ENCODE results near the gene NTN1.

The NTN1 gene

DNA sequence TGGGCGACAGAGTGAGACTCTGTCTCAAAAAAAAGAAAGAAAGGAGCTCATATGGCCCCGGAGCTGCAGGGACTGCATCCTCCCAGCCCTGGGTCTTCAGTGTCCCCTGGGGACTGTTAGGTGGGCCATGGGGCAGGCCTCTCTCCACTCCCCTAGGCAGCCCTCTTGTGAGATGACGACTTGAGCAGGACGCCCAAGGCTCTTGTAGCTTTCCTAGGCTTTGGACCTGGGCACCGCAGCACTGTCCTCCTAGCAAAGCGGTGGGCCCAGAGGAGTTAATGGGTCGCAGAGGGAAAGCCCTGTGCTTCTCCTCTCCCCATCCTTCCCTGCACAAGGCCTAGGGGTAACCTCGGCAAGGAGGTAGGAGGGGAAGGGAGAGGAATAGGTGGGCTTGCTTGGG, 202.2 kb downstream of the NTN1 start:
- Histone ChIP-seq H3K36me3 (ENCODE audit: low read length) (no peaks in the 10 kb centered on the region), H3K9me2 (replicated peaks; ENCODE audit: insufficient read depth, low read length) (no peaks in the 10 kb centered on the region), H3K27ac (ENCODE audit: low read depth, low read length) (no peak overlapping the region), H4K20me1 (ENCODE audit: low read depth, low read length) (no peaks in the 10 kb centered on the region), H3K9ac (ENCODE audit: low read length) (no peak overlapping the region), H3K4me3 (ENCODE audit: insufficient read depth, low read length, poor library complexity, severe bottlenecking) (no peak overlapping the region), H3F3A (ENCODE audit: insufficient read depth) (no peaks in the 10 kb centered on the region), H3K9me3 (ENCODE audit: insufficient read depth, low read length) (no peaks in the 10 kb centered on the region), H3K4me2 (ENCODE audit: low read depth, low read length, poor library complexity, severe bottlenecking) (no peak overlapping the region), H2AFZ (ENCODE audit: low read depth, low read length, severe bottlenecking) (no peak overlapping the region), H3K27me3 (ENCODE audit: low read length) (no peaks in the 10 kb centered on the region), H3K79me2 (ENCODE audit: insufficient read depth, low read length) (no peaks in the 10 kb centered on the region)
- TF ChIP-seq, protein P1, sequence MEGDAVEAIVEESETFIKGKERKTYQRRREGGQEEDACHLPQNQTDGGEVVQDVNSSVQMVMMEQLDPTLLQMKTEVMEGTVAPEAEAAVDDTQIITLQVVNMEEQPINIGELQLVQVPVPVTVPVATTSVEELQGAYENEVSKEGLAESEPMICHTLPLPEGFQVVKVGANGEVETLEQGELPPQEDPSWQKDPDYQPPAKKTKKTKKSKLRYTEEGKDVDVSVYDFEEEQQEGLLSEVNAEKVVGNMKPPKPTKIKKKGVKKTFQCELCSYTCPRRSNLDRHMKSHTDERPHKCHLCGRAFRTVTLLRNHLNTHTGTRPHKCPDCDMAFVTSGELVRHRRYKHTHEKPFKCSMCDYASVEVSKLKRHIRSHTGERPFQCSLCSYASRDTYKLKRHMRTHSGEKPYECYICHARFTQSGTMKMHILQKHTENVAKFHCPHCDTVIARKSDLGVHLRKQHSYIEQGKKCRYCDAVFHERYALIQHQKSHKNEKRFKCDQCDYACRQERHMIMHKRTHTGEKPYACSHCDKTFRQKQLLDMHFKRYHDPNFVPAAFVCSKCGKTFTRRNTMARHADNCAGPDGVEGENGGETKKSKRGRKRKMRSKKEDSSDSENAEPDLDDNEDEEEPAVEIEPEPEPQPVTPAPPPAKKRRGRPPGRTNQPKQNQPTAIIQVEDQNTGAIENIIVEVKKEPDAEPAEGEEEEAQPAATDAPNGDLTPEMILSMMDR (IDR thresholded peaks at IDR 0.05; ENCODE audit: insufficient read depth, low read length, poor library complexity, severe bottlenecking): no peak
- no peak for TF ChIP-seq EZH2phosphoT487 (conservative IDR thresholded peaks at IDR 0.05; ENCODE audit: low read length)

DNA sequence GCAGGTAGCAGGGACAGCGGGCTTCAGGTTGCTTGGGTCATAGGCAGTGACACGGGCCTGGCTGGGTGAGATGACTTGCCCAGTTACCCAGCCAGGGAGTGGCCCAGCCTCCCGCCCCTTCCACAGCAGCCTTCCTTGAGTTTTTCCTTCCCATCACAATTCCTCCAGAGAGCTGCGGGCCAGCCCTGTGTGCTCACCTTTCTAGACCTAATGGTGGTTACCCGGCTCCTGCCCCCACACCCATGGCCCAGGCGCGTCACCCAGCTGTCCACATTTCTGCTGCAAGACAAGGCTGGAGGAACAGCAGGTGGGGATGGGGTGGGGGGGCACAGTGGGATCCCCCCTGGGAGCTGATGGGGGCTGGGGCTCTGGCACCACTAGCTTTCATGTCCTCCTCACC, 203.2 kb downstream of the NTN1 start:
- no peaks in the 10 kb centered on the region for H3K9me3 ChIP-seq (ENCODE audit: insufficient read depth, low read length)
- H3K9ac ChIP-seq (ENCODE audit: low read length): no peak overlapping the region

DNA sequence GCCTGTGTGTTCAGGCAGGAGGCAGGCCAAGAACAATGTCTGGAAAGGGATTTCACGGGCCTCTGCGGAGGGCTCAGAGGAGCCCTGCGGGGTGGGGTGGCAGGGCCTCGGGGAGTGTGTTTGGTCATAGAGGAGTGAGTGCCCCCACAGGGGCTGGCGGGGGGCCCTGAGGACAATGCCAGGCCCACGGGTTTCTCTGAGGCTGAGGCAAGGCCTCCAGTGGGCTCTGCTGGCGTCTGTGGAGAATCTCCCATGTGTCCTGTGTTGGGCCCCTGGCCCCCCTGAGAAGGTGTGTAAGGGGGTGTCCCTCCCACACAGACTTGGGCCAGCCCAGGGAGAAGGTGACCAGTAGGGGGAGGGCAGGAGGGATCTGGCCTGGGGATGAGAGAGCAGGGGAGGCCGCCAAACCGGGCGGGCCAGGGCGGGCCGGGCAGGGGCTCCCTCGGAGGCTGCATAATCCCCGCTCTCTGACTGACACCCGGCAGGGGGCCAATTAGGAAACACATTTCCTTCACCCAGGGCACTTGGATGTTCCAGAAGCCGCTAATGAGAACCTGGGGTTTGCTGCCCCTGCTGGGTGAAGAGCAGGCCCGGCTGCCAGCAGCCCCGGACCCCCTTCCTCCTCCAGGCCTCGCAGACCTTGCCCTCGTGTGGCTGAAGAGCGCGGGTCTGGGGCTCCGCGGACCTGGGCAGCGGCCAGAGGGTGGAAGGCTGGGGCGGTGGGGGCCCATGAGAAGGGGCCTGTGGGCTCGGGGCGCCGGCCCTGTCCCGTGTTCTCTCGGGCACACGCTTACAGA, 204.2 kb downstream of the NTN1 start:
- Histone ChIP-seq H3K4me2 (ENCODE audit: low read depth, low read length, poor library complexity, severe bottlenecking) (no peak overlapping the region), H3K9me2 (replicated peaks; ENCODE audit: insufficient read depth, low read length) (no peaks in the 10 kb centered on the region), H3K36me3 (ENCODE audit: low read length) (no peaks in the 10 kb centered on the region), H3K79me2 (ENCODE audit: insufficient read depth, low read length) (no peaks in the 10 kb centered on the region), H3K9me3 (ENCODE audit: insufficient read depth, low read length) (no peaks in the 10 kb centered on the region), H3F3A (ENCODE audit: insufficient read depth) (no peaks in the 10 kb centered on the region), H4K20me1 (ENCODE audit: low read depth, low read length) (no peaks in the 10 kb centered on the region), H3K9ac (ENCODE audit: low read length) (no peak overlapping the region), H3K27ac (ENCODE audit: low read depth, low read length) (no peak overlapping the region), H3K4me3 (ENCODE audit: insufficient read depth, low read length, poor library complexity, severe bottlenecking) (no peak overlapping the region), H3K27me3 (ENCODE audit: low read length) (no peaks in the 10 kb centered on the region), H2AFZ (ENCODE audit: low read depth, low read length, severe bottlenecking) (no peak overlapping the region)
- TF ChIP-seq, protein P1 (IDR thresholded peaks at IDR 0.05; ENCODE audit: insufficient read depth, low read length, poor library complexity, severe bottlenecking): no peak
- no peak for TF ChIP-seq EZH2phosphoT487 (conservative IDR thresholded peaks at IDR 0.05; ENCODE audit: low read length)

More for the DNA sequence above, 203.2 kb downstream of the NTN1 start:
- Histone ChIP-seq H3K27me3 (ENCODE audit: low read length) (no peaks in the 10 kb centered on the region), H3F3A (ENCODE audit: insufficient read depth) (no peaks in the 10 kb centered on the region), H4K20me1 (ENCODE audit: low read depth, low read length) (no peaks in the 10 kb centered on the region), H2AFZ (ENCODE audit: low read depth, low read length, severe bottlenecking) (no peak overlapping the region), H3K4me3 (ENCODE audit: insufficient read depth, low read length, poor library complexity, severe bottlenecking) (no peak overlapping the region), H3K4me2 (ENCODE audit: low read depth, low read length, poor library complexity, severe bottlenecking) (no peak overlapping the region), H3K36me3 (ENCODE audit: low read length) (no peaks in the 10 kb centered on the region), H3K9me2 (replicated peaks; ENCODE audit: insufficient read depth, low read length) (no peaks in the 10 kb centered on the region), H3K27ac (ENCODE audit: low read depth, low read length) (no peak overlapping the region), H3K79me2 (ENCODE audit: insufficient read depth, low read length) (no peaks in the 10 kb centered on the region)
- TF ChIP-seq EZH2phosphoT487 (conservative IDR thresholded peaks at IDR 0.05; ENCODE audit: low read length): no peak
- TF ChIP-seq, protein P1 (IDR thresholded peaks at IDR 0.05; ENCODE audit: insufficient read depth, low read length, poor library complexity, severe bottlenecking): no peak

All from SU-DHL-6 (cell line).